KBM-7 (cell line): ENCODE data around the gene MADD.

Experiments used
- DNase-seq: peaks from one replicate; pipeline ENCODE4 v3.0.0-alpha.2; 2015
- in situ Hi-C: fragments of 300-500 bp; cut with MboI; formaldehyde crosslinking; loops from 2 replicates; pipeline ENCODE4 v1.14.3; 2020; ENCODE audit warnings: low sequenced_read_pairs, low pct_unique_long_range_greater_than_20kb, mixed read lengths

Gene MADD

DNA sequence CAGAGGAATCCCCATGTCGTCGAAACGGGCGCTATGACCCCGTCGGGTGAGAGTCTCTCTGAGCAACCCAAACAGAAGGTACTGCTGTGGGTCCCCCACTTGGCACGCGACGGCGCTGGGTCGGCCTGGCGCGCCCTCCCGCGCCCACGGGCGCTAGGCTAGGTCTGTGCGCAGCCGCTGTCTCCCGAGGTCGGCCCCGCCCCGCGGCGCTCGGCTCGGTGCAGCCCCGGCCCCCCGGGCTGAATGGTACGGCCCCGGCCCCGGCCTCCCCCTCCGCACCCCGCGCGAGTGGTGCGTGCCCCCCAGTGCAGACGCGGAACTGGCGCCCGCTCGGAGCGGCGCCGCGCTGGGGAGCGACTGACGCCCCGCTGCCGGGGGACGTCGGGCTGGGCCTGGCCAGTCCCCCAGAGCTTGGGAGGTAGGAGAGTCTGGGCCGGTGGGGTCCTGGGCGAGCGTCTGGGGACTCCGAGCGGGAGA lies at the start of gene MADD:
TSS of gene MADD (plus strand) at position 305 of the 477 bp plus-strand sequence.
- in situ Hi-C loops = loop anchor here (25.0 kb wide), 2 partner anchors 108 to 142 kb away; partner anchors contain the start of gene SLC39A13
- DNase-seq = peak; percentile 84

DNA sequence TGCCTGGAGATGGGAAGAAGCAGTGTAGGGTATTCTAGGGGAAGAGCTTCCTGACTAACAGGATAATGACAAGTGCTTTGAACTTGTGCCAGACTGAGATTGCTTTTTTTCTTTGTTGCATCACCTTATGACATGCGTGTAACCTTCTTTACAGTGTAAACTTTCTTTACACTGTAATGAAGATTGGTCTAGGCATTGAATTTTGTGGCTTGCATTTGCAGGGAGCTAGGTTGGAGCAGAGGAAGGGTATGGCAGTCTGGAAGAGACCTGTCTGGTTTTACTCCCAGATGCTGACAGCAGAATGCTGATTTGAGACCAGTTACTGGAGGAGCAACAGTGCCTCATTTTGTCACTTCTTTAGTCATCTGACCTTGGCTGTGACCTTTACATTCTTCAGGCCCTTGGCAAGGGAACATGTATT lies 49.5 kb upstream of the MADD start:
- no peak for DNase-seq
- in situ Hi-C loops = no loop called here

DNA sequence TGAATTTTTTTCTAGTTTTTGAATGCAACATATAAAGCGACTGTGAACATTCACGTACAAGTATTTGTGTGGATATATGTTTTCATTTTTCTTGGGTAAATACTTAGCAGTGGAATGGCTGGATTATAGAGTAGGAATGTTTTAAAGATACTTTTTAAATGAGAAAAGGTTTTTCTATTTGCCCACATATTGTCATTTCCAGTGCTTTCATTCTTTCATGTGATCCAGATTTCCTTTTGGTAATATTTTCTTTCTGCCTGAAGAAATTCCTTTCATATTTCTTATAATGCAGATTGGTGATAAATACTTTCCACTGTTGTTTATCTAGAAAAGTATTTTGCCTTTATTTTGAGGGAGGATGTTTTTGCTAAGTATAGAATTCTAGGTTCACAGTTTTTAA lies 47.2 kb upstream of the MADD start:
- DNase-seq = no peak
- in situ Hi-C loops = no loop called here

DNA sequence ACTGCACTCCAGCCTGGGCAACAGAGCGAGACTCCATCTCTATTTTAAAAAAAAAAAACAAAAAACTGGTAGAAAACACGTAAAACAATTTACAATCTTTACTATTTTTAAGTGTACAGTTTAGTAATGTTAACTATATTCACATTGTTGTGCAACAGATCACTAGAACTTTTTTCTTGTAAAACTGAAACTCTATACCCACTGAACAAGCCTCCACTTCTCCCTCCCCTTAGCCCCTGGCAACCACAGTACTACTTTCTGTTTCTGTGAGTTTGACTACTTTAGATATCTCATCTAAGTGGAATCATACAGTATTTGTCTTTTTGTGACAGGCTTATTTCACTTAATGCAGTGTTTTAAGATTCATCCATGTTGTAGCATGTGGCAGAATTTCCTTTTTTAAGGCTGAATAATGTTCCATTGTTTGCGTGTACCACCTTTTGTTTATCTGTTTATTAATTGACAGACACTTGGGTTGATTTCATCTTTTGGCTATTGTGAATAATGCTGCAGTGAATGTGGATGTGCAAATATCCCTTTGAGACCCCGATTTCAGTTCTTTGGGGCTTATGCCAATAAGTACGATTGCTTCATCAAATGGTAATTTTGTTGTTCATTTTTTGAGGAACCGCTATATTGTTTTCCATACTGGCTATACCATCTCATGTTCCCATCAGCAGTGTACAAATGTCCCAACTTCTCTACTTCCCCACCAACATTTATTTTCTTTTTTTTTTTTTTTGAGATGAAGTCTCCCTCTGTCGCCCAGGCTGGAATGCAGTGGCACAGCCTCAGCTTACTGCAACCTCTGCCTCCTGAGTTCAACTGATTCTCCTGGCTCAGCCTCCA lies 44.2 kb upstream of the MADD start:
- no peak for DNase-seq

DNA sequence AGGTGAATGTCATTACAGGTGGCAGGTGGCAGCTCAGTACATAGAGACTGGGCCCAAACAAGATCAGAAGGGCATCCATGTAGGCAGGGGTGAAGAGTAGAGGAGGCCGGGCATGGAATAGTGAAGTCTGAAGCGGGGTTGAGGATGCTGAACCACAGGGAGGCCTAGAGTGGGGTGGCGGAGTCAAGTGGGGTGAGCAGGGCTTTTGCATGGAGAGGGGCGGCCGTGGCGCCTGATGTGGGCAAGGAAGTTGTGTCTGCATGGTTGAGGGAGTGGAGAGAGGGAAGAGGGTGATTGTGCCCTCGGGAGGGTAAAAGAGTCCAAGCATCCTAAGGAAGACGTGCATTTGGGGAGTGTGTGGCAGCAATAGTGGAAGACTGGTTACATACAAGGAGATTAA lies 40.8 kb upstream of the MADD start:
- DNase-seq = no peak
- in situ Hi-C loops = no loop called here

More for the DNA sequence above, 44.2 kb upstream of the MADD start:
- in situ Hi-C loops = no loop called here

DNA sequence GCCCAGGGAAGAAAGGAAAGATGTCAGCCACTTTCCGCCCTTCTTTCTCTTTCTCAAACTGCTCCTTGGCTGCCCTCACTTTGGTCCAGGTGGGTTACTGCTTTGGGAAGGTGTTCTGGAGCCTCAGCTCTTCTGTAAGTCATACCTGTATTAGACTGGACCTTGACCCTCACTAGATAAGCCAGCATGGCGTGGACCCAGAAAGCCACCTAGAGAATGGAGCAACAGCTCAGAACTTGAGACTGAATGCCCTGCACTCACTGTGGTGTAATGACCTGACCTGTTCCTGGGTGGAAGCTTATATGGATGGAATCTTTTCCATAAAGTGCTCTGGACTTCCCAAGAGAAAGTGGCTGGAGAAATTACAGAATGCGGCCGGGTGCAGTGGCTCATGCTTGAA lies 36.9 kb upstream of the MADD start:
- no peak for DNase-seq
- in situ Hi-C loops = no loop called here

DNA sequence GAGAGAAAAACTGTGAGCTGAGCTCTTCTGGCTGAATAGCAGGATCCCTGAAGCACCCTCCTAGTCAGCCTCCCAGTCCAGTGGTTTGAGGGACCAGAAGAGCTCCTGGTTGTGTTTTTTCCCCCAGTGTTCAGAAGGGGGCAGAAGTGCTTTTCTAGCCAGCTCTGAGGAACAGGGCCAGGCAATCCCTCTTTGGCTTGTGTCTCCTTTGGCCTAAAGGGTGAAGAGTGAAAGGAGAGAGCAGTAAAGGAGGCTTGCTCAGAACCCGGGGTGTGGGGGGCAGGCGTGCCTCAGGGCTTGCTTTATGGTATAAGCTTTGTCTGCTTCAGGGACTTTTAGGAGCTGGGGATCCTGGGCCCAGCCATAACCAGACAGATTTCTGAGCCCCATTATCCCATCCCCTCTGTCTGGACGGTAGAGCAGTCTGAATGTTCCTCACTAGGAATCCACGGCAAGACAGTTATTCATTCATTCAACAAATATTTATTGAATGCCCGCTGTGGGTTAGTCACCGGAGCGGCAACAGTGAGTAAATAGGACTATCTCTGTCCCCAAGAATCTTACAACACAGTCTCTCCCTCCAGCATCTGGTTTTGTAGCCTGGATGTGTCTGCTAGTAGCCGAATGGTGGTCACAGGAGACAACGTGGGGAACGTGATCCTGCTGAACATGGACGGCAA lies 35.8 kb upstream of the MADD start:
- in situ Hi-C loops = no loop called here
- DNase-seq = peak; percentile 62

DNA sequence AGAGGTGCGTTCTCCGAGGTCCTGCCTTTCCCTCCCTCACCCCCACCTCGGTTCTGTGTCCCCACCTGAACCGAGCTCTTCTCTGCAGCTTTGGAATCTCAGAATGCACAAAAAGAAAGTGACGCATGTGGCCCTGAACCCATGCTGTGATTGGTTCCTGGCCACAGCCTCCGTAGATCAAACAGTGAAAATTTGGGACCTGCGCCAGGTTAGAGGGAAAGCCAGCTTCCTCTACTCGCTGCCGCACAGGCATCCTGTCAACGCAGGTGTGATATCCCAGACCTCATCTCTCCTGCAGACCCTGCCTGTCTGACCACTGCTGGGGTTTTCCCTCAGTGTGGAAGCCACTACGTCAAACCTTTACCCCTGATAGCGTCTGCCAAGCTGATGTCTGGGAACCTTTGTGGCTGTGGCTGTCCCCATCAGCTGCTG lies 35.2 kb upstream of the MADD start:
- DNase-seq = no peak
- in situ Hi-C loops = no loop called here

DNA sequence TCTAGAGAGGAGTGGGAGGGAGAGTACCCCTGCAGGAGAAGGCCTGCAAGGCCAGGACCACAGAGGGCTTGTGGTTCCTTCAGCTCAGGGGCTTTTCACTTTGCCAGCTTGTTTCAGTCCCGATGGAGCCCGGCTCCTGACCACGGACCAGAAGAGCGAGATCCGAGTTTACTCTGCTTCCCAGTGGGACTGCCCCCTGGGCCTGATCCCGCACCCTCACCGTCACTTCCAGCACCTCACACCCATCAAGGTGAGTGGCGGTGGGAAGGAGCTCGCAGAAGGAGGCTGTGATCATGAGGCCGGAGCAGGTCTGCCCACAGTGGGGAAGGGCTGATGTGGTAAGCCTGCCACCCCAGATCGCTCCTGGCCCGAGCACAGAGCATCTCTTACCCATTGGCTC lies 34.8 kb upstream of the MADD start:
- in situ Hi-C loops = no loop called here
- DNase-seq = no peak

DNA sequence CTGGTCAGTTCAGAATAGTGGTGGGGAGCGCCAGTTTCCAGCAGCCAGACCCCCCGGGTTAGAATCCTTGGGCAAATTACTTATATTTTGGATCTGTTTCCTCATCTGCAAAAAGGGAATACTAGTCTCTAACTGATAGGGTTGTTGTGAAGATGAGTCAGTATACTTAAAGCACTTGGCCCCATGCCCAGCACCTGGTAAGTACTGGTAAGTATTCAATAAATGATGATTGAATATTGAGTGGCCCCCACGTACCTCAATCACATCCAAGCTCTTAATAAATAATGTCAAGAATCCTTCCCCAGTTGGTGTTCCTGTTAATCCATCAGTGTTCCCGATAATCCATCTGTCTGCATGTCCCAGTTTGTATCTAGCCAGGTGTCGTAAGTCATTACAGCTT lies 33.5 kb upstream of the MADD start:
- in situ Hi-C loops = no loop called here
- DNase-seq = no peak

DNA sequence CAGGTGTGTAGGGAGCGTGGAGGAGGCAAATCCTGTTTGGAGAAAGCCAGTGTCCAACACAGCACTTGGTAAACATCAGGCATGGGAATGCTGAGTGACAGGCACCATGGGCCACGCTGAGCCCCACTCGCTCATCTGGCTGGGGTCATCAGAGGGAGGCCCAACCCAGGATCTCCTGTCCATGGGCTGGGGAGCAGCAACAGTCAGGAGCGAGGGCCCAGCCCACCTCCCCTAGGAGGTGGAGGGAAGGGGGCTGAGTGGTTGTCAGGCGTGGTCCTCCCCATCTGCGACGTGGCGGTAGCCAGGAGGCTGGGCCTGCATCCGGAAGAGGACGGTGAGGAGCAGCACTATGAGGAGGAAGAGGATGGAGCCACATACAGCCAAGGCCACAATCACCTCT lies 30.1 kb upstream of the MADD start:
- in situ Hi-C loops = no loop called here
- DNase-seq = no peak

DNA sequence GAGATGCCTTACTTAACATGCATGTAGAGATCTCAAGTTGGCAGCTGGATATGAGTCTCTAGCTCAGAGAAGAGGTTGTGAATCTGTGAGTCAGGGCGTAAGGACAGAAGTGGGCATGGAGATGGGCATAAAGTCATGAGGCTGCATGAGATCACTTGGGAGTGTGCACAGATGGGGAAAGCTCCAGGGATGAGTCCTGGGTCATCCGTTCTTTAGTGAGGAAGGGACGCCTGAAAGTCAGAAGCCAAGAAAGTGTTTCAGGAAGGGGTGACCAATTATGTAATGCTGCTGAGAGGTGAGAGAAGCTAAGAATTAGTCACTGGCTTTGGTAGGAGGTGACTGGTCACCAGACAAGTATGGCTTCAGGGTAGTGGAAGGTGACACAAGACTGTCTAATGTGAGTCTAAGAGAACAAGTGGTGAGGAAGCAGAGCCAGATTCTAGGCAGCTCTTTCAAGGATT lies 28.1 kb upstream of the MADD start:
- in situ Hi-C loops = no loop called here
- DNase-seq = no peak

DNA sequence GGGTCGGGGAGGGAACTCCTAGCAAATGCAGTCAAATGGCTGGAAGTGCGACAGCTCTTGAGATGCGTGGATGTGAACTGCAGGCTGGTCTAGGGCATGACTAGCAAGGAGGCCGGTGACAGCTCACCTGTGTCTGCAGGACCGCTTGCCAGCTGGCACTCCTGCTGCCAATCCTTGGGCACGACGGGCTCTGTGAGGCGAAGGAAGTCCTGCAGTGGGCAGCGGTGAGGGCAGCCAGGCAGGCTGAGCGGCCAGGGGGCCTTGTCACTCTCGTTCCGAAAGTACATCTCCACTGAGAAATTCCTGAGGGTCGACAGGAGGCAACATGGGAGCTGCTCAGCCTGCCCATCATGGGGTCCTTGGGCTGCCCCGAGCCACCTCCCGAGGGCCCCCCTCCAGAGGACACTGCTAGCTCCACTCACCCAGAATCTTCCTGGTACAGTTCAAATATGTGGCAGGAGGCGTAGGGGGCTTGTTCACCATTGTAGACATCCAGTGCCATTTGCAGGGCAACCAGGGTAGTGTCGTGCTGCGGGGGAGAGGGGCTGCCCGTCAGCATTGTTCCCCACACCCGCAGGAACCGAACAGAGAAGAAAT lies 27.2 kb upstream of the MADD start:
- DNase-seq = no peak
- in situ Hi-C loops = no loop called here

DNA sequence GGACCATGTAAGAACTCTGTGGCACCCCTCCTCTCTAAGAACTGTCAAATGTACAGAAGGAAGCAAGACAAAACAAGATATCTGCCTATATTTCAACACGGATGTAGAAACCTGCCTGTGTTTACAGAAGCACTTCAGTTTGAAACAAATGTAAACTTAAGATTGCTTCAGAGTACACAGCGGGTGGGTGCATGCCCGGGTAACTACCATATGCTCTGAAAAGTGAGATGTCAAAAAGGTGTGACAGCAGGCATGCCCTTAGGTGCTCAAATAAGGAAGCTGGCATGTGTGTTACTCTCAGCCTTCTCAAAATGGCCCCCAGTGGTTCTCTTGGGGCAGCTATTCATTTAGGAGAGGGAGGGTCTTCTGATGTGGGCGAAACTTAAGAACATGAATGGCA lies 26.5 kb upstream of the MADD start:
- in situ Hi-C loops = no loop called here
- DNase-seq = no peak

DNA sequence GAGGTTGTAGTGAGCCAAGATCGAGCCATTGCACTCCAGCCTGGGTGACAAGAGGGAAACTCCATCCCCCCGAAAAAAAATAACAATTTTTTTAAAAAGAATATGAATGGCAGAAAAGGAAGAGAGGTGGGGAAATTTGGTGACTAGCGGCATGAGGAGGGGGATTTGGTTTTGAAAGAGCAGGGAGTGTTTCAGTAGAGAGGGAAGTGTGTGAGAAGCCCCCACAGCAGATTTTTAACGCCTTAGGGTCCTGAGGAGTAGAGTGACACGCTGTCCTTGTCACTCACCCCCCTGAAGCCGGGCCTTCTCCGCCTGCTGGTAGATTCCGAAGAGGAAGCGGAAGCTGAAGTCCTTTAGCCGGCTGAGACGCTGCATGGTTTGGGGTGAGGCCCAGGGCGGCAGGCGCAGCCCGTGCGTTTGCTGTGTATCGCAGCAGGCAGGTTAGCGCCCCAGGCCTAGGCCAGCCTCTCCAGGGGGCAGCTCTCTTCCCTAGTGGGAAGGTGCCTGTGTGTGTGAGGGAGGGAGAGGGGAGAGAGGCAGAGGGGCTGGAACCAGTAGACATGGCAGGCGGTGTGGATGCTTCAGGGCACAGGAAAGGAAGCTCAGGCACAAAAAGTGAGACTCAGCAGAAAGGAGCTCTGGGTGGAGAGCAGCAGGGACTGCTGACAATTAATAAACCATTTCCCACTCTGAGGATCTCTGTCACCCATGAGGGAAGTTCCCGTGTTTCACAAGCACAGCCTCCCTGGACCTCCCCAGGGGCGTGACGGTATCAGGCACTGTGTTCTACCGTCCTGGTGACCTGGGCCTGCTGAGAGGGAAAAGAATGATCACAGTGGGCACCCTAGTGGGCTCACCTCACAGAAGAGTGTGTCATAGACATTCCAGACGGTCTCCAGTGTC lies 25.2 kb upstream of the MADD start:
- DNase-seq = no peak
- in situ Hi-C loops = no loop called here

DNA sequence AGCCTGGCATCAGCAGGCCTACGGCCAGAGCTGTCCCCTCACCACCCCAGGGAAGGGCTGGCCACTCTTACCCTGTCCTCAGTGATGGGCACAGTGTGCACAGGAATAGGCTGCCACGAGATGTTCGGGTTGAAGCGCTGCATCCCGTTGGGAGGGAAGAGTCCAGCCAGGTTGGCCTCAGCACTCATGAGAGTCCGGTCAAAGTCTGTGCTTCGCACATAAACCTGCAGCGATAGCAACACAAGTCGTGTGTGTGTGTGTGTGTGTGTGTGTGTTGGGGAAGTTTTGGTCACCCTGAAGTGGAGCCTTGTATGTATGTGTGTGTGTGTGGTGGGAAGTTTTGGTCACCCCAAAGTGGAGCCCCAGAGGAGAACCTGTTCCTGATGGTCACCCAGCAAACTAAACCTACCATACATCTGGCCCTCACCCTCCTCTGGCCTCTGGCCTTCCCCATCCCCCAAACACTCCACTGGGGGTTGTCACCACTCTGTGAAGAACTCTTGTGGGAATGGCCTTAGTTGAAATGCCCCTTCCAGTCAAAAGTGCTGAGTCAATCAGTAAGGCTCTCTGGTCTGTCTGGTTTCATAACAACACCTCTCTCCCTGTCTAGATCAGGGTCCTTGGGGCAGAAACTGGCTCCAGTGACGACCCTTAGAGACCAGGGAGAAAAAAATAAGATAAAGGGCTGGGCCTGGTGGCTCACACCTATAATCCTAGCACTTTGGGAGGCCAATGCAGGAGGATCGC lies 24.1 kb upstream of the MADD start:
- DNase-seq = no peak
- in situ Hi-C loops = no loop called here

DNA sequence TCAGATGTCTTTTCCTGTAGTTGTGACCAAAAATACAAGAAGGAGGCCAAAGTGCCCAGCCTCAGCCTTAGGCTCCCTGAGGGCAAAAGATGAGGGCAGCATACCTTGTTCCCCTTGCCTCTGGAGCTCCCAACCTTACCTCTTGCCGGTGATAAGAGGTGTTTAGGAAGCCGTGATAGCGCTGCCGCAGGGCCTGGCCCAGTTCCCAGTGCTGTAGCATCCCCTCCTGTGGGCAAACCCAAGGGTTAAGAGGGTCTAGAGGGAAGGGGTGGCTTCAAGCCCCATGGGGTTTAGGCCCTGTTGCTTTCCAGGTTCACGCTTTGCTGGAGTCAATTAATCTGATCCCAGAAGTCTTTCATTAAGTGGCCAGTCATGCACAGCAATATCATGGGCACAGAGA lies 22.4 kb upstream of the MADD start:
- in situ Hi-C loops = no loop called here

DNA sequence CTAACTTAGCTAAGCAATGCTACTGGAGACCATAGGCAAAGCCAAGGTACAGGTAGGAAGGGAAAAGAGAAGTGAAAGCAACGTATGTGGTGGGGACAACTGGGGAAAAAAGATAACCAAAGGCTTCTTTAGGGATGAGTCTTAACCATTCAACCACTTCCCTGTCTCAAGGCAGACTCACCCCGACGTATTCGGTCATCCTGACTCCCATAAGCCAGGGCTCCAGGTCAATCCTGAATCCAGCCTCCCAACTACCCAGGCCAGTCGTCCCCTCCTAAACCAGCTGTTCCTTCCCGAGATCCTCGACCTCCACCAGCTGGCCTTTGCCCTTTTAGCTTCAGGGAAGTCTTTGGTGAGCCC lies 21.6 kb upstream of the MADD start:
- DNase-seq = no peak
- in situ Hi-C loops = no loop called here

More for the DNA sequence above, 22.4 kb upstream of the MADD start:
- no peak for DNase-seq
